Measurements from ENCODE around the gene CACNA2D3. TPM values are rescaled to one million over a fixed set of nuclear protein-coding genes. Genes with fewer than 3 reads are reported as not detected.

Gene CACNA2D3
- total RNA-seq, 4 donors from 2014 or later: 0.94 to 3.6 (median 2.1) TPM

DNA sequence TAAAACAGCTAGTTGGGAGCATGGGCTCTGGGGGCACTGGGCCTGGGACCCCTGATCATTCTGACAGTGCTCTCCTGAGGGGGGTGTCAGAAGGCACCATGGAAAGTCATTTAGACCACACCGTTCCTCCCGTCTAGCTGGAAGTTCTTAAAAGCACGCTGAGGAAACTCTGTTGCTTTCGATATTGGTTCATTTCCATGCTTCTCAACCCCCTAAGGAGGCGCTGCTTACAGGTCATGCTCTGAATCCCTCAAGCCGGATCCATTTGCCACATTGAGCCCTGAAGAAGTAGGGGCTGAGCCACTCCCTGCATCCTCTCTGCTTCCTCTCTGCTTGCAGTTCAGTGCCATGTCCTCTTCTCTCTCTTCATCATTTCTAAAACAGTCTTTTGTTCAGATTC is 187.2 kb downstream of the CACNA2D3 start:
- TF ChIP-seq, protein P1, sequence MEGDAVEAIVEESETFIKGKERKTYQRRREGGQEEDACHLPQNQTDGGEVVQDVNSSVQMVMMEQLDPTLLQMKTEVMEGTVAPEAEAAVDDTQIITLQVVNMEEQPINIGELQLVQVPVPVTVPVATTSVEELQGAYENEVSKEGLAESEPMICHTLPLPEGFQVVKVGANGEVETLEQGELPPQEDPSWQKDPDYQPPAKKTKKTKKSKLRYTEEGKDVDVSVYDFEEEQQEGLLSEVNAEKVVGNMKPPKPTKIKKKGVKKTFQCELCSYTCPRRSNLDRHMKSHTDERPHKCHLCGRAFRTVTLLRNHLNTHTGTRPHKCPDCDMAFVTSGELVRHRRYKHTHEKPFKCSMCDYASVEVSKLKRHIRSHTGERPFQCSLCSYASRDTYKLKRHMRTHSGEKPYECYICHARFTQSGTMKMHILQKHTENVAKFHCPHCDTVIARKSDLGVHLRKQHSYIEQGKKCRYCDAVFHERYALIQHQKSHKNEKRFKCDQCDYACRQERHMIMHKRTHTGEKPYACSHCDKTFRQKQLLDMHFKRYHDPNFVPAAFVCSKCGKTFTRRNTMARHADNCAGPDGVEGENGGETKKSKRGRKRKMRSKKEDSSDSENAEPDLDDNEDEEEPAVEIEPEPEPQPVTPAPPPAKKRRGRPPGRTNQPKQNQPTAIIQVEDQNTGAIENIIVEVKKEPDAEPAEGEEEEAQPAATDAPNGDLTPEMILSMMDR (IDR thresholded peaks at IDR 0.05; ENCODE audit: low read depth): no peak

DNA sequence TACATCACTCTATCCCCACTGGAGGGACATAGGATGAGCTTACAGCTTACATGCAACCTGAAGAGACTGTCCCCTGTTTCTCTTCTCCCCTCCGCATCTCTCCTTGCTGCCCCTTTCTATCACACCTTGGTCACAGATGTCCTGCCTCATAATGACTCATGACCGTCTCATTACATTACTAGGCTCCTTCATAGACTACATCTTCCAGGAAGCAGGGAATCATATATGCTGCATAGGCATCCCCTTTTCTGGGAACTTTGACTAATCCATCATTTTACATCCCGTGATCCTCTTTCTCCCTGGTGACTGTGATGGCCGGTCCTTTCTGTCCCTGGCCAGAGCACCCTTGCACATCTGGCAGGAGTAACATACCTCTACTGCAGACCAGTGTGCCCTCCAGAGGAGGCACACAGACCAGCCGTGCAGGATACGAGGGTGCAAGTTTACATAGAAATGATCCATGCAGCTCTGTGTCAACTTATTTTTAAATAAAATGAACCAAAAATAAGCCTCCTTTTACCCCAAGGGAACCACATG is 188.9 kb downstream of the CACNA2D3 start:
- TF ChIP-seq, protein P1 (IDR thresholded peaks at IDR 0.05; ENCODE audit: low read depth): no peak

DNA sequence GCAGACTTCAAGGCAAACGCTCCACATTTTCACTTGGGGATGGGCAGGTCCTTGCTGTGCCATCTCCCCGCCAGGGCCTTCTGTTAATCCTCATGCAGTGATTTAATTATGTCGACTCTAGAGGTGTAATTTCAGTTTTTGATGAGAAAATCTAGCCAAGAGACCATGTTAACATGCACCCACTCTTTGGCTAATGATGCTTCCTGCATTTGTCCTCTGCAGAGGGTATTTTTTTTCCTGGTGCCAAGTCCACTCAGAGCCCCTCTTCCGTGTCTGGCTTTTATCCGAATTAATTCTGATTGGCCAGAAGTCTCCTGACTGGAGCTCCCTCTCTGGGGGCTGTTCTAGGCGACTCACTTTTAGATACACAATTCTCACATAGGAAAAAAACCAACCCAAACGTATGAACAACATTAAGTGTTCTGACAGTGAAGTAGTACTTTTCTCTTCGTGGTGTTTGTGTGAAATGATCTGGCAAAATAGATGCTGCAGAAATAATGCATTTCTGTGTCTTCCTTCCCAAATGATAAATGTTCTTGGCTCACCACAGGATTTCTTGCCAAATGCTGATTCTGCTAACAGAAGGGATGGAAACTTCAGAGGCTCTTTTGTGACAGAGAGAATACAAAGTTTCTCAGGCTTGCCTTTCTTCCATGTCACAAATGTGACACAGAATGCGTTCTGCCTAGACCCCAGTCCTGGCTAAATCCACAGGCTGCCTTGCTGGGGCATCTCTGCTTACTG is 190.0 kb downstream of the CACNA2D3 start:
- TF ChIP-seq, protein P1 (IDR thresholded peaks at IDR 0.05; ENCODE audit: low read depth): no peak

DNA sequence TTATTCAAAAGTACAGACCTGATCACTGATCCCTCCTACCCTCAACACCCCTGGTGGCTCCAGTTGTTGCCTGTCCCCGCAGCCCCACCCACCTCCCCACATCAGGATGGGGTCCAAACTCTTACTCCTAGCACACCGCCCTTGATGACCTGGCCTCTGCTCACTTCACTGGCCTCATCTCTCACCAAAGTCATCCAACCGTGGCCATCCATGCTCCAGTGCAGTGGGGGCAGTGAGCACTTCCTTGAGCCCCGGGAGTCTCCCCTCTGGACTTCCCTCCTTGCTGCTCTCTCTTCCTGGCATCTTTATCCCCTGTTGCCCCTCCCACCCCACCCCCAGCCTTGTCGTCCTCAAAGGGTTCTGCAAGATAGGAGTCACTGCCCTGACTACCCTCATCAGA is 191.1 kb downstream of the CACNA2D3 start:
- TF ChIP-seq, protein P1 (IDR thresholded peaks at IDR 0.05; ENCODE audit: low read depth): no peak

DNA sequence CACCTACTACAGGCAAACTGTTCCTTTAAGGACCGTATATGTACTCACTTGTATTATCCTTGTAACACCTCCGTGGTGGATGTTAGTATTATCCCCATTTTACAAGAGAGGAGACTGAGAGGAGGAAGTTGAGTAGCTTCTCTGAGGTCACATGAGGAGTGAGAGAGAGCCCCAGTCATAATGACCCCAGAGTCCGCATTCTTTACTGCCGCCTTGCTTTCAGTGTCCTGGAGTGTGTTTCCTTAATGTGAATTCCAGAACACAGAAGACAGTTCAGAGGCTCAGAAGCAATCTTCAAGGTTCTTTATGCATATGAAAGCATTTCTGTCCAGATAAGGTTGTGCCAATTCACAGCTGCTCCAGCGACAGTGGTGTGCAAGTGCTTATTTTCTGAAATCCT is 199.2 kb downstream of the CACNA2D3 start:
- TF ChIP-seq, protein P1 (IDR thresholded peaks at IDR 0.05; ENCODE audit: low read depth): no peak

DNA sequence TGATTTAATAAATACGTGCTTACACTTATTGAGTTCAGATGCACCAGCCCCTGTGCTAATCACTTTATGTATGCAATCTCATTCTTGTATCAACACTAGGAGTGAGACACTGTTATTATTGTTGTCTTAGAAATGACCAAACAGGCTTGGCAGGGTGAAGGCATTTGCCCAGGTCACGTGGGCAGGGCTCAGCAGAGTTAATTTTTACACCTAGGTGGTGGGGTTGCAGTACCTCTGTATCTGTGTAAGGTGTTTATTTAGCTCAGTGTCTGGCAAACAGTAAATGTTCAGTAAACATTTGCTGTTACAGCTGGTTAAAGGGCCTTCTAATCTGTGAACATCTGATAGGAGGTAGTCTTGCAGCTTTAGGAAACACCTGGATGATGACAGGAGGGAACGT is 200.0 kb downstream of the CACNA2D3 start:
- TF ChIP-seq, protein P1 (IDR thresholded peaks at IDR 0.05; ENCODE audit: low read depth): no peak

DNA sequence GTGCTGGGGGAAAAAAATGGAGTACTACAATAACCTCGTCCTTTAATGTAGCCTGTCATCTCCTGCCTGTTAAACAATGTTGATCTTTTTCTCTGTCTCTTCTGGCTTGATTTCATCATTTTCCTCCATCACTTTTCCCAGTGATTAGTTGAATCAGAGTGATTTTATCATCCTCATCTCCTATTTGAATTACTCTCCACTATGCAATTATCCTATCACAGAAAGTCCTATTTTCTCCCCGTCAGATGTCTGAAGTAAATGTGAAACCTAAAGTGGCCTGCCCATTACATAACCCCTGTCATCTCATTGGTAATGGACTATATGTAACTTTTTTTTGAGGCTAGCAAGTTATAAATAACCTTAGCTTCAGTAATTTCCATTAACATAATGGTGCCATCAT is 201.8 kb downstream of the CACNA2D3 start:
- TF ChIP-seq, protein P1 (IDR thresholded peaks at IDR 0.05; ENCODE audit: low read depth): no peak
